G401.6 (cell line): Measurements from ENCODE around the gene ZDHHC18.
"Not testable (repeated sequence)": the region's sequence is repeated elsewhere in the genome, so short reads cannot be mapped to it uniquely, and the experiment has no call there.

Experiments
- FAIRE-seq: peaks from 2 replicates; lab custom pipeline; 2012; peaks lifted over from hg19 to GRCh38; lab: Jason Lieb, UNC

The ZDHHC18 gene

GRCh38 chr1:26858891-26859640, 32.6 kb downstream of the ZDHHC18 start:
- no peak for FAIRE-seq

- FAIRE-seq: peak; percentile 78
Measured at GRCh38 chr1:26861286-26861701, 34.8 kb downstream of the ZDHHC18 start.

GRCh38 chr1:26861889-26862378, 35.4 kb downstream of the ZDHHC18 start:
- no peak for FAIRE-seq

GRCh38 chr1:26862781-26863684, 36.5 kb downstream of the ZDHHC18 start, which contains the start of gene SFN:
Gene SFN (plus strand): TSS chr1:26863149. CDS start chr1:26863213, 64 bp downstream.
- peak; percentile 99 for FAIRE-seq

- no peak for FAIRE-seq
Measured at GRCh38 chr1:26863685-26864077, 37.2 kb downstream of the ZDHHC18 start.

GRCh38 chr1:26864610-26865480, 38.4 kb downstream of the ZDHHC18 start:
- peak; percentile 98 for FAIRE-seq

- not testable (repeated sequence) for FAIRE-seq
Measured at GRCh38 chr1:26873097-26873496, 46.6 kb downstream of the ZDHHC18 start.

- no peak for FAIRE-seq
Measured at GRCh38 chr1:26874896-26875295, 48.4 kb downstream of the ZDHHC18 start.

- no peak for FAIRE-seq
Measured at GRCh38 chr1:26877326-26877725, 50.8 kb downstream of the ZDHHC18 start.

GRCh38 chr1:26879793-26880192, 53.3 kb downstream of the ZDHHC18 start:
- FAIRE-seq: no peak

- FAIRE-seq: not testable (repeated sequence)
Measured at GRCh38 chr1:26881611-26882010, 55.1 kb downstream of the ZDHHC18 start.

GRCh38 chr1:26882696-26883463, 56.4 kb downstream of the ZDHHC18 start:
- no peak for FAIRE-seq

- no peak for FAIRE-seq
Measured at GRCh38 chr1:26887125-26887524, 60.6 kb downstream of the ZDHHC18 start.

GRCh38 chr1:26888231-26888630, 61.7 kb downstream of the ZDHHC18 start:
- no peak for FAIRE-seq

- FAIRE-seq: peak; percentile 19
Measured at GRCh38 chr1:26889551-26890466, 63.3 kb downstream of the ZDHHC18 start, which contains the start of gene GPN2. Gene GPN2 (minus strand): TSS chr1:26890283. CDS start chr1:26890096, 187 bp downstream.

- FAIRE-seq: no peak
Measured at GRCh38 chr1:26890467-26890796, 63.9 kb downstream of the ZDHHC18 start.

- FAIRE-seq: no peak
Measured at GRCh38 chr1:26894263-26894662, 67.8 kb downstream of the ZDHHC18 start.

- no peak for FAIRE-seq
Measured at GRCh38 chr1:26897351-26897750, 70.9 kb downstream of the ZDHHC18 start.

GRCh38 chr1:26900001-26900814, 73.7 kb downstream of the ZDHHC18 start, which contains the start of gene GPATCH3:
Gene GPATCH3 (minus strand): TSS chr1:26900467. CDS start chr1:26900442, 25 bp downstream.
- peak; percentile 81 for FAIRE-seq
